HG03558 (cell line): Measurements from ENCODE around the gene RNPEPL1.
"Not testable (repeated sequence)": the region's sequence is repeated elsewhere in the genome, so short reads cannot be mapped to it uniquely, and the experiment has no call there.

Source experiments
- ATAC-seq: cut with Tn5 transposase; IDR thresholded peaks from one replicate; pipeline ENCODE4 v1.9.1; 2021; ENCODE audit warnings: moderate number of reproducible peaks; ENCODE audit not compliant: unreplicated experiment; ENCODE audit errors: extremely low read depth

RNPEPL1 gene, protein sequence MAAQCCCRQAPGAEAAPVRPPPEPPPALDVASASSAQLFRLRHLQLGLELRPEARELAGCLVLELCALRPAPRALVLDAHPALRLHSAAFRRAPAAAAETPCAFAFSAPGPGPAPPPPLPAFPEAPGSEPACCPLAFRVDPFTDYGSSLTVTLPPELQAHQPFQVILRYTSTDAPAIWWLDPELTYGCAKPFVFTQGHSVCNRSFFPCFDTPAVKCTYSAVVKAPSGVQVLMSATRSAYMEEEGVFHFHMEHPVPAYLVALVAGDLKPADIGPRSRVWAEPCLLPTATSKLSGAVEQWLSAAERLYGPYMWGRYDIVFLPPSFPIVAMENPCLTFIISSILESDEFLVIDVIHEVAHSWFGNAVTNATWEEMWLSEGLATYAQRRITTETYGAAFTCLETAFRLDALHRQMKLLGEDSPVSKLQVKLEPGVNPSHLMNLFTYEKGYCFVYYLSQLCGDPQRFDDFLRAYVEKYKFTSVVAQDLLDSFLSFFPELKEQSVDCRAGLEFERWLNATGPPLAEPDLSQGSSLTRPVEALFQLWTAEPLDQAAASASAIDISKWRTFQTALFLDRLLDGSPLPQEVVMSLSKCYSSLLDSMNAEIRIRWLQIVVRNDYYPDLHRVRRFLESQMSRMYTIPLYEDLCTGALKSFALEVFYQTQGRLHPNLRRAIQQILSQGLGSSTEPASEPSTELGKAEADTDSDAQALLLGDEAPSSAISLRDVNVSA

DNA sequence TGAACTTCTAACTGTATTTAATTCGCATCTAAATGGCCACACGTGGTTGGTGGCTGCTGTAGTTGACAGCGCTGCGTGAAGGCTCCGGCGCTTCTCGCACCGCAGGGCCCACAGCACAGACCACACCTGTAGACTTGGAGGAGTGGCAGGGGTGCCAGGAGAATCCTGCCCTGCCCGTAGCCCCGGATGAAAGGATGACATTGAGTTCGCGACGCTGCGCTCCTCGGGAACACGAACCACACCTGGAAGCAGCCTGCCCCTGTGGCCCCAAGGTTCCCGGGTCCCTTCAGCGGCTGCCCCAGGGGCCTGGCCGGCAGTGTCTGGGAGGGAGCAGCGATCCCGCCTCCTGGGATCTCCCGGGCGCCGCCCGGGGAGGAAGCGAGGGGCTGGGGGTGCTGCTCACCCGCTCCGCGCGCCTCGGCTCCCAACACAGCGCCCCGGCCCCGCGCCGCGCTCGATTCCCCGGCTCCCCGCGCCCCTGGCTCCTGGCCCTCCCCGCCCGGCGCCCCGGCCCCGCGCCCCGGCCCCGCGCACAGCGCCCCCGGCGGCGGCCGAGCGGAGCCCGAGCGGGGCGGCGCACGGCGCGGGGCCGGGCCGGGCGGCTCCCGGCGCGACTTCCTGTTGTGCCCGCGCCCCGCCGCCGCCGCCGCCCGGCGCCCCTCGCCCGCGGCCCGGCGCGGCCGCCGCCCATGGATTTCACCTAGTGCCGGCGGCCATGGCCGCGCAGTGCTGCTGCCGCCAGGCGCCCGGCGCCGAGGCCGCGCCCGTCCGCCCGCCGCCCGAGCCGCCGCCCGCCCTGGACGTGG, at the start of gene RNPEPL1:
Gene RNPEPL1 (plus strand): TSS at position 613 of the 806 bp plus-strand sequence. CDS start 103 bp downstream, at position 716.
- peak; percentile 15 for ATAC-seq

- ATAC-seq, result no peak
Measured at GRCh38 chr2:240518981-240519380, 49.3 kb upstream of the RNPEPL1 start.

- ATAC-seq, result no peak
Measured at GRCh38 chr2:240519396-240520129, 48.7 kb upstream of the RNPEPL1 start.

- ATAC-seq, result no peak
Measured at GRCh38 chr2:240520130-240520973, 47.9 kb upstream of the RNPEPL1 start.

- ATAC-seq, result no peak
Measured at GRCh38 chr2:240520974-240521350, 47.3 kb upstream of the RNPEPL1 start.

- not testable (repeated sequence) for ATAC-seq
Measured at GRCh38 chr2:240521885-240522284, 46.4 kb upstream of the RNPEPL1 start.

DNA sequence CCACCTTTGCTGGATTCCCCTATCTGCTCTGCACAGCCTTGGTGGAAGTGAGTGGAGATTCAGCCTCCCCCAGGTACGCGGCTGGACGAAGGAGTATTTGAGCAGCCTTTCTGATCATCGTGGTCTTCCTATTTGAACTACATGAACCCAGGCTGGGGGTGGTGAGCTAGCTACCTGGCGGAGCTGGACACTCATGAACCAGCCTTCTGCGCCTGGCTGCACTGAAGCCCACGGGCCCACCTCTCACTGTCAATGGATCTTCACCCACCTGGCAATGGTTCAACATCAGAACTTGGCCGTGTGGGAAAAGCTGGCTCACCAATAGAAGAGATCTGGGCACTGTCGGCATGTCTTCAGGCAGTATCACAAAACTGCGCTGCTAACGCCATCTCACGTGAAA, 45.9 kb upstream of the RNPEPL1 start:
- ATAC-seq, result no peak

DNA sequence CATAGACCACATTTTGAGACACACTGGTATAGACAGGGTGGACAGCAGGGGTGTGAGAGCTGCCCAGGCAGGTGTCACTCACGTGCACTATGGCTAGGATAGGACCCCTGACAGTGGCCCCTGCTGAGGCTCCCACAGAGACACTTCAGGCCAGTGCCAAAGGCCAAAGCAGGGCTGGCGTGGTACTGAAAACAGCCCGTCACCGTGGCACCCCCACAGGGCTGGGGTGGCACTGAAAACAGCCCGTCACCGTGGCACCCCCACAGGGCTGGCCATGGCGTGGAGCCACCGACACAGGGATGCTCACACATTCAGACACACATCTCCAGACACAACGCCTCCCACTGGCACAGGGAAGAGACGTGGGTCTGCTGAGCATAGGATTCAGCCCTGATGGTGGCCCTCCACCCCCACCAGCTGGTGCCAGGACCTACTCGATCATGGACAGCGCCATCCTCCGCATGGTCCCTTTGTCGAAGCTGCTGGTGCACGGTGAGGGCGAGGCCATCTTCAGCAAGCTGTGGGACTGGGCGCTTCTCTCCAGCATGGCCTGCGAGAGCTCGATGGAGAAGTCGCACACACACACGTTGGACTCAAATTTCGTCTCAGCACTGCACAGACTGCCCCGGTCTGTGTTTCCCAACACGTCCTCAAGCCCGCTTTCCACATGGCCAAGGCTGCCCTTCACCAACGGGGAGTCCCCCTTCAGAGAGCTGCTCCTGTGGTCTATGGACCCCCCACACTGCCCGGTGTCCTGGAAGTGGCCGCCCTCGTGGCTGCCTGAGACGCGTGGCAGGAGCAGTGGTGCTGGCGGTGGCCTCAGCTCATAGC, 44.6 kb upstream of the RNPEPL1 start:
- ATAC-seq, result no peak

DNA sequence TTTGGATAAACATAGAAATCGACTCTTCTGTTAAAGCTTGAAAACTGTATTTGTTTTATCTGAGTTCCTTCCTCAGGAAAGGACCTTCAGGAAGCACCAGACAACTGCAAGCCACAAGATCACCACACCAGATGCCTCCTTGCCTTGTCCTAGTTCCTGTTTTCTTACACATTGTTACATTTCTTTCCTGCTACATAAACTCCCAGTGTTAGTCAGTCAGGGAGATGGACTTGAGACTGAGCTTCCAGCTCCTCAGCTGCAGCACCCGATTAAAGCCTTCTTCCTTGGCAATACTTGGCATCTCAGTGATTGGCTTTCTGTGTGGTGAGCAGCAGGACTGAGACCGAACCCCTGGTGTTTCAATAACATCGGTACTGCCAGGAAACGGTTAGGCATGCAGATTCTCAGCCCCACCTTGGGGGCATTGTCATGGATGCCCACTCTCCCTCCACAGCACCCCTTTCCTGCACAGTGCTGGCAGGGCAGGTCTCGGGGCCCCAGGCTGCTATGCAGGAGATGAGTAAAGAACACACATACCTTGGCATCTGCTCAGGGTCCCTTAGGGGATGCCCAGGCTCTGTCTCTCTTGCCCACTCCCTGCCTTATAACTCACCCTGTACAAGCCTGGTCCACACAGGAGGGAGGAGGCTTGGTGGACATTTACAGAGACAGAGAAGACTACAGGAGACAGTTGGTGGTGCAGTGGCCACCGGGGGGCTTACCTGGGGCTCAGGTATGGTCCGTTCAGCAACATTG, 43.1 kb upstream of the RNPEPL1 start:
- no peak for ATAC-seq

DNA sequence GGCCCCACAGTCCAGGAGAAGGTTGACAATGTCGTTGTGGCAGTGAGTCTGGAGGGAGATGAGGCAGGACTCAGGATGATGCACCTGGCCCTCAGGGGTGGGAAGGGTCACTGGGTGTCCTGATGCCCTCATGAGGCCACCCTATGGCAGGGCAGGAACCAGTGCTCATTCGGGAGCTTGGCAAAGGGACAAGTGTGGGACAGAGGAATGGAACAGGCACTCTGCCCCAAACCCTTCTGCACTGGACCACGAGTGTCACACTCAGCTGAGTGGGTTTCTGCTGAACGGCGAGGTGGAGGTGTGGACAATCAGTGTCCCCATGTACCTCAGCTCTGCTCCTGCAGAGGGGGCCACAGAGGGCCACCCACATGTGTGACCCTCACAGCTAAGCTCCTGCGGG, 42.5 kb upstream of the RNPEPL1 start:
- no peak for ATAC-seq

DNA sequence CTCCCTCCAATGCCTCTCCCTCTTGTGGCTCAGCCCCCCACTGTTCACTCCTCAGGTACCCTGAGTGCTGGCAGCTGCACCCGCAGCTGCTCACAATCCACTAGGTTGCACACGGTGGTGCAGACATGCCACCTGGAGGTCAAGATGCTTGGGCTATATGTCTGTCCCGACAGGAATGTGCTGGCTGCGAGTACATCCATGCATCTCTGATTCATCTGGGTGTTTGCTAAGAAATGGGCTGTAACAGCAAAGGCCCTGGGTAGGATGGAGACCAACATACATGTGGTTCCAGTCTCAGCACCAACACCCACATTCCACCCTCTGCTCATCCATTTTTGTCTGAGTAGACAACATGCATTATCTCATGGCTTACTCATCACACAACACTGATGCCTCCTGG, 41.8 kb upstream of the RNPEPL1 start:
- ATAC-seq, result no peak

DNA sequence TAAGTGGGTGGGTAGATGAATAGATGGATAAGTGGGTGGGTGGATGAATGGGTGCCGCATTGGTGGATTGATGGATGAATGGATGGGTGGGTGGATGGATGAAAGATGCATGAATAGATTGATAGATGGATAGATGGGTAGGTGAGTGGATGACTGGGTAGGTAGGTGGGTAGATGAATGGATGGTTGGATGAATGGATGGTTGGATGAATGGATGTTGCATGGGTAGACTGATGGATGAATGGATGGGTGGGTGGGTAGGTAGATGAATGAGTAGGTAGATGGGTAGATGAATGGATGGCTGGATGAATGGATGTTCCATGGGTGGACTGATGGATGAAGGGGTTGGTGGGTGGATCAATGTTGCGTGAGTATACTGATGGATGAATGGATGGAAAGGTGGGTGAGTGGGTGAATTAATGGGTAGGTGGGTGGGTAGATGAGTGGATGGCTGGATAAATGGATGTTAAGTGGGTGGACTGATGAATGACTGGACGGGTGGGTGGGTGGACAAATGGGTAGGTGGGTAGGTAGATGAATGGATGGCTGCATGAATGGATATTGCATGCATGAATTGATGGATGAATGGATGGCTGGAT, 41.0 kb upstream of the RNPEPL1 start:
- no peak for ATAC-seq

GRCh38 chr2:240528406-240529040, 39.8 kb upstream of the RNPEPL1 start:
- no peak for ATAC-seq

DNA sequence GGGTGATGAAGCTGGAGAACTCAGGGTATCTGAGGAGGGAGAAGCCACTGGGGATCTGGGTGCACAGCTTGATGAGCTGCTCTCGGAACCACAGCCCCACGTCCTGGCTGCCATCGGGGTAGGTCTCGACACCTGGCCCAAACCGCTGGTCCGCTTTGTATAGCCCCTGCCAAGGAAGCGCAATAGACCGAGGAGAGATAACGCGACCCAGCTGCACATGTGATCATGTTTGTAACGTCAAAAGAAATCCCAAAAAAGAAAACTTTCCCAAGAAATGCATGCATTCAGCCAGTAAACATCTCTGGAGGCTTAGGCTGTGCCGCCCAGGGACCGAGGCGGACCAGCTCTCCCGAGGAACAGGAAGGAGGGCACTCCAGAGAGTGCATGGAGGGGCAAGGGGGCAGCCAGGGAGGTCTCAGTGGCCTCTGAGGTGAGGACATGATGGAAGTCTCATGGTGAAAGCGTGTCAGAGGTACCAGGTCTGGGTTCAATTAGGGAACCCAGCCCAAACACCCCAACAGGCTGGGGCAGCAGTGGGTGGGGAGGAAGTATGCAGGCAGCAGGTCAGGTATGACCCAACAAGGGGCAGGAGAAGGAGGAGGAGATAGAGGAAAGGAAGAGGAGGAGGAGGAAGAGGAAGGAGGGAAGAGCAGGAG, 38.8 kb upstream of the RNPEPL1 start:
- ATAC-seq, result no peak

- ATAC-seq, result no peak
Measured at GRCh38 chr2:240530181-240530580, 38.1 kb upstream of the RNPEPL1 start.

DNA sequence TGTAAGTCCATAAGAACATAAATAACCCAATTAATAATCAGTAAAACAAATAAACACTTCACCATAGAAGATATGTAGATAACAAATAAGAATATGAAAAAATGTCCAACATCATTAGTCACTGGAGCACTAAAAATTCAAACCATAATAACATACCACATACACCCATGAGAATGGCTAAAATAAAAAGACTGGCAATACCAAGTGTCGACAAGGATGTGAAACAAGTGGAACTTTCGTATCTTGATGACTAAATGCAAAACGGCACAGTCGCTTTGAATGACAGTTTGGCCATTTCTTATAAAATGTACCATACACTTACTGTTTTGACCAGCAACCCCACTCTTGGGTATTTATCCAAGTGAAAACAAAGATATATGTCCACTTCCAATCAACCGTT, 37.2 kb upstream of the RNPEPL1 start:
- no peak for ATAC-seq
